IPS DF 4.7 (cell line): ENCODE measurements around the gene SIGLEC11.
"Not testable (repeated sequence)": the region's sequence is repeated elsewhere in the genome, so short reads cannot be mapped to it uniquely, and the experiment has no call there.

ENCODE experiments used
- DNase-seq: peaks from one replicate; pipeline ENCODE4 v3.0.0-alpha.2; 2013; ENCODE audit warnings: low spot score; ENCODE audit errors: extremely low read depth

SIGLEC11 gene, protein sequence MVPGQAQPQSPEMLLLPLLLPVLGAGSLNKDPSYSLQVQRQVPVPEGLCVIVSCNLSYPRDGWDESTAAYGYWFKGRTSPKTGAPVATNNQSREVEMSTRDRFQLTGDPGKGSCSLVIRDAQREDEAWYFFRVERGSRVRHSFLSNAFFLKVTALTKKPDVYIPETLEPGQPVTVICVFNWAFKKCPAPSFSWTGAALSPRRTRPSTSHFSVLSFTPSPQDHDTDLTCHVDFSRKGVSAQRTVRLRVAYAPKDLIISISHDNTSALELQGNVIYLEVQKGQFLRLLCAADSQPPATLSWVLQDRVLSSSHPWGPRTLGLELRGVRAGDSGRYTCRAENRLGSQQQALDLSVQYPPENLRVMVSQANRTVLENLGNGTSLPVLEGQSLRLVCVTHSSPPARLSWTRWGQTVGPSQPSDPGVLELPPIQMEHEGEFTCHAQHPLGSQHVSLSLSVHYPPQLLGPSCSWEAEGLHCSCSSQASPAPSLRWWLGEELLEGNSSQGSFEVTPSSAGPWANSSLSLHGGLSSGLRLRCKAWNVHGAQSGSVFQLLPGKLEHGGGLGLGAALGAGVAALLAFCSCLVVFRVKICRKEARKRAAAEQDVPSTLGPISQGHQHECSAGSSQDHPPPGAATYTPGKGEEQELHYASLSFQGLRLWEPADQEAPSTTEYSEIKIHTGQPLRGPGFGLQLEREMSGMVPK

DNA sequence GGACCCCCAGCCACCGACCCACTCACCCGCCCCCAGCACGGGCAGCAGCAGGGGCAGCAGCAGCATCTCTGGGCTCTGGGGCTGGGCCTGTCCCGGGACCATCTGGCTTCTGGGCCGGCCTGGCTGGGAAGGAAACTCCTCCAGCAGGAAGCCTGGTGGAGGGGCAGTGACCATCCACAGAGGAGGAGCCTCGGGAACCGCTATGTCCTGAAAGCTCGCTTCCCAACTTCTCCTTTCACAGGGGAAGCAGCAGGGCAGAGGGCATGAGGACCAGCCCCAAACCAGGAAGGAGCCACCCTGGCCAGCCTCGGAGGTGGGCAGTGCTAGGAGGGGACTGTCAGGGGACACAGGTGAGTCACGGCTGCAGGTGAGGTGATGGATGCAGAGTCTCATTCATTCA, at the start of gene SIGLEC11:
TSS of gene SIGLEC11 (minus strand) at position 193 of the 400 bp plus-strand sequence. CDS start at position 102, 91 bp downstream.
- DNase-seq: not testable (repeated sequence)

- DNase-seq: no peak
Observed at GRCh38 chr19:50008532-50008931, 47.6 kb upstream of the SIGLEC11 start.

DNA sequence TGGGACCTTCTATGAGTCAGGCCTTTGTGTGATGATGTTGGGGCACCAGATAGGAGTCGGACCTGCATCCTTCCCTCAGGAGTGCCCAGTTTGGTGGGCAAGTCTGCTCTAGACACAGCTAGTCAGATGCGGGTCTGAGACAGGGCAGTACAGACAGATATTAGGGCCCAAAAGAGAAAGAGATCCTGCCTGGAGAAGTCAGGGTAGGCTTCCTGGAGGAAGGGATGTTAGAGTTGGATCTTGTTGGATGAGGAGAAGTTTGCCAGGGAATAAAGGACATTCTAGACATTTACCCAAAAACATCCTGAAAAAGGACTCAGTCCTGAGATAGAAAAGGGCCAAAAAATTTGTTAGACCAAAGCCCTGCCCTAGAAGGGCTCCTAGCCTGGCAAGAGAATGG, 47.0 kb upstream of the SIGLEC11 start:
- no peak for DNase-seq

GRCh38 chr19:50007170-50007569, 46.2 kb upstream of the SIGLEC11 start:
- DNase-seq: no peak

- no peak for DNase-seq
Observed at GRCh38 chr19:50005428-50005827, 44.5 kb upstream of the SIGLEC11 start.

- DNase-seq: no peak
Observed at GRCh38 chr19:50003810-50004419, 42.9 kb upstream of the SIGLEC11 start.

DNA sequence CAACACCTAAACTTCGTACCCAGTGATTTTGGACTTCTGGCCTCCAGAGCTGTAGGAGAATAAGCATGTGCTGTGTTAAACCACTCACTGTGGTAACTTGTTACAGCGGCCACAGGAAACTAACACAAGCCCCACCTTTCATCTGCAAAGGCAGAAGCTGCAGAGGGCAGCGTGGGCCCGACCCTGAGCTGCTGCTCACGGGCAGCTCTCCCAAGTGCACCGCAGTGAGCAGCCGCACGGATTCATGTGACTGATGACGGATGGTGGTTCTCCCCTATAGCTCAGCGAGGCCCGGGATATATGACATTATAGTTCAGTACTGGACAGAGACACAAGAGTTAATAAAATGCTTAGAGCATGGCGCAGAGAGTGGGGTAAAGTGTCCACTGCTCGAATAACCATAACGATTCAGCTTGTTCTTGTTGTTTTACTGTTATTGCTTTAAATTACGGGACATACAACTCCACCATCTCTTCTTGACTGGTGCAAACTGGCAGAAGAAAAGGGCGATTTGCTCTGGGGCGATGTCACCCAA, 42.3 kb upstream of the SIGLEC11 start:
- DNase-seq: no peak

- DNase-seq: no peak
Observed at GRCh38 chr19:50002386-50002960, 41.5 kb upstream of the SIGLEC11 start.

DNA sequence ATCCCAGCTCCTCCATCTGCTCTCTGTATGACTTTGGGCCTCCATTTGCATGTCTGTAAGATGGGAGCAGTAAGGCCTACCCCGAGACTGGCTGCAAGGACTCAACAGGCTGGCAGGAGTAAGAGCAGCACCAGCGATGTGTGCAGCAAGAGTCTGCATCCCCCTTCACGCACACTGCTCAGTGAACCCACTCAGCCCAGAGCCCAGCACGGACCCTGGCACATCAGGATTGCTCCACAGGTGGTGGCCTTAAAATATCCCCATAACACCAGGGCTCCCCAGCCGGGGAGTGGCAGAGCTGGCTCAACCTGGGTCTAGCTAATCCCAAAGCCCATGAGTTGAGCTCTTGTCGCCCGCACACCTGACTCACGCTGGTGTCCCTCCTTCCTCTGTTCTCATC, 40.8 kb upstream of the SIGLEC11 start:
- no peak for DNase-seq

- no peak for DNase-seq
Observed at GRCh38 chr19:50000841-50001557, 40.0 kb upstream of the SIGLEC11 start.

- DNase-seq: no peak
Observed at GRCh38 chr19:50000038-50000840, 39.3 kb upstream of the SIGLEC11 start.

GRCh38 chr19:49999371-50000010, 38.5 kb upstream of the SIGLEC11 start:
- no peak for DNase-seq

- peak; percentile 46 for DNase-seq
Observed at GRCh38 chr19:49997709-49998108, 36.7 kb upstream of the SIGLEC11 start.

GRCh38 chr19:49988433-49988832, 27.5 kb upstream of the SIGLEC11 start:
- DNase-seq: no peak

GRCh38 chr19:49988007-49988406, 27.0 kb upstream of the SIGLEC11 start:
- no peak for DNase-seq

- peak; percentile 96 for DNase-seq
Observed at GRCh38 chr19:49987159-49987698, 26.3 kb upstream of the SIGLEC11 start.

GRCh38 chr19:49986354-49986753, 25.4 kb upstream of the SIGLEC11 start:
- no peak for DNase-seq

DNA sequence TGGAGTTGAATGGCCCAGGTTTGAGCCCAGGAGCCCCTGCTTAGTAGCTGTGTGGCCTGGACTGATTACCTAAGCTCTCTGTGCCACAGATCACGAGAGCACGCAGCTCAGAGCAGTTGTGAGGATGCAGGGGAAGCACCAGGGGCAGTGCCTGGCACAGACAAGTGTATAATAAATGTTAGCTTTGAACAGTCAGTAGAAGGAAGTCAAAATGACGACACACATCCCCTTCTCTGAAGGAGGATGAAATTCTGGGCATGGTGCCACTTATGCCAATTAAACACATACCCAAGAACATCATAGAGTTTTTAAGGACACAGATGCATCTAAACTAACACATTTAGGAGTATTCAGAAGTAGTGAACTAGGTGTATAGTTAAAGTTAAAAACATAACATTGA, 24.9 kb upstream of the SIGLEC11 start:
- no peak for DNase-seq

DNA sequence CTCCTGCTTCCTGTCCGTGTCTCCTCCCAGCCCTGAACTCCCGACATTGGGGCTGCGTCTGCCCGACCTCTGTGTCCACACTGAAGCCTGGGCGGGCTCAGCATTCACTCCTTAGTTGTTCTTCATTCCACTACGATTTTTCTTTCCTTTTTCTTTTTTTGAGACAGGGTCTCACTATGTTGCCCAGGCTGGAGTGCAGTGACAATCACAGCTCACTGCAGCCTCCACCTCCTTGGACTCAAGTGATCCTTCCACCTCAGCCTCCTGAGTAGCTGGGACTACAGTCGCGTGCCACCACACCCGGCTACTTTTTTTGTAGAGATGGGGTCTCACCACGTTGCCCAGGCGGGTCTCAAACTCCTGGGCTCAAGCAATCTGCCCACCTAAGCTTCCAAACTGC, 23.5 kb upstream of the SIGLEC11 start:
- no peak for DNase-seq
